HCEC 1CT (cell line): ENCODE results near the gene RAPGEF4.
A peak's percentile ranks its signal among the peaks of the same experiment; 100 is the strongest.
"Not testable (repeated sequence)": the region's sequence is repeated elsewhere in the genome, so short reads cannot be mapped to it uniquely, and the experiment has no call there.

Experiments
- DNase-seq: peaks from one replicate; pipeline ENCODE4 v3.0.0-alpha.2; 2017

The RAPGEF4 gene

DNA sequence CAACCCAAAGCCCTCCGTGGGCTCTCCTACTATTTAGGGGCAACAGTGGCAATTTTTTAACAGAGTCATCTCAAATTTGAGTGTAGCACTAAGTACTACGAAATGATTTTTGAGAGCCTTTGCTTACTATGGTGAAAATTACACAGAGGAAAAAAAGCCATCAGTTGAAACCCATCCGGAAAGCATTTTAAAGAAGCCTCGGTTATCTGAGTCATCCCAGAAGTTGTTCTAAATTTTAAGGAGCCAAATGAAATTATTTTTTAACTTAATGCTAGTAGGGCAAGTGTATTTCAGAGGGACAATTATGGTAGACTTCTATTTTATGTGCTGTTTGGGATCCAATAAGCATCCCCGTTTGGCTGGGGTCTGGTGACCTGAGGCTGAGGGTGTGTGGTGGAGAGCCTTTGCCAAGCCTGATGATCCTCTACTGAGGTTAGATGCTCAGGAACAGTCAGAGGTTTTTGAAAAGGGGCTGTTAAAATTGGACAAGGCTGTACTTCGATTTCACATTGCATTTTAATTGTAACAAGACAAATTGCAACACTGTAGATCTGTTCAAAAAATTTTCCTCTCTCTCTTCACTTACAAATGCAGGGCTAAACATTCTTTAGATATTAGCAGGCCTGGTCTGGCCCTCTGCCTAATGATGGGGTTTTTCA is 47.0 kb downstream of the RAPGEF4 start:
- DNase-seq, result peak; percentile 84

DNA sequence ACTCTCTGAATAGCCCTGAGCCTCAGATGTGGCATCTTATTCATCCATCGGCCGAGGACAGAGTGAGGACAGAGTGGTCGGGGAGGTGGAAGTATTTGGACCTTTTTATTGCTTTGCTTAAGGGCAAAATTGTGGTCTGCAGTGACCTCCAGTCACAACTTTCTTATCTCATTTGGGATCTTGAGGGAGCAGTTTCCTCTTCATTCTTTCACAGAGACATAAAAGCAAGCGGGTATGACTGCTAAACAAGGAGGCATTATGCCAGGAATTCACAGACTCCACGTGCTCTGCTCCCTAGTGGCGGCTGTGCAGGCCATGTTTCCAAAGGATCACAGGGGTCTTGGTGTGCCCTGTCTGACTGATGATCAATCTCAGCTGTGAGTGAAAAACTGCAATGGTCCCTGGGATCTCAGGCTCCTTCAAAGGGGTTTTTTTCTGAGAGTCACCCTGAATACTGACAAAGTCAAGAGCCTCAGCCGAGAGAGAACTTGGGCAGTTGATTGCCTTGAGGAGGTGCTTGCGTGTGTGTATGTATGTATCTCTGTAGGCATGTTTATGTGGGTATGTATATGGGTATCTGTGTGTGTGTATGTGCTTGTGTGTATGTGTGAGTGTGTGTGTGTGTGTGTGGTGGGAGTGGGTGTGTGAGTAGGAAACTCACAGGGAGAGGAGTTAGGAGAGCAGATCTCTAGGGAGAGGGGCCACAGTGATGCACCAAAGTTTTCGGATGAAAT is 47.7 kb downstream of the RAPGEF4 start:
- peak; percentile 80 for DNase-seq

- DNase-seq, result no peak
Observed at GRCh38 chr2:172788871-172789270, 53.2 kb downstream of the RAPGEF4 start.

DNA sequence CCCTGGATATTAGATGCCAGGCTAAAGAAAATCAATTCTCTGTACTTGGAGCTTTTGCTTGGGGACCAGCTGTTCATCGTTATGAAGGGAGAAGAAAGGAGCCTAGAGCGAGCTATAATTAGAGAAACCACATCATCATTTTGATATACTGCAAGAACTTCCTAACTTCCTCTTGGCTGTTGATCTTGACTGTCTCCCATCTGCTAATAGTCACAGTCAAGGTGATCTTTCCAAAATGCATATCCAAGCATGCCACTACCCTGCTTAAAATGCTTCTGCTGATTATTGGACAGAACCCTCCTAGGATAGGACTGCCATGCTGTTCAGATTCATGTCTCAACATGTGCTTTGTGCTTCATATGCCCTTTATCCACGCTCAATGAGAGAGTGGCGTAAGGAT is 54.8 kb downstream of the RAPGEF4 start:
- no peak for DNase-seq

GRCh38 chr2:172791953-172792352 is 56.3 kb downstream of the RAPGEF4 start:
- DNase-seq, result no peak

- DNase-seq, result no peak
Observed at GRCh38 chr2:172792711-172793110, 57.1 kb downstream of the RAPGEF4 start.

DNA sequence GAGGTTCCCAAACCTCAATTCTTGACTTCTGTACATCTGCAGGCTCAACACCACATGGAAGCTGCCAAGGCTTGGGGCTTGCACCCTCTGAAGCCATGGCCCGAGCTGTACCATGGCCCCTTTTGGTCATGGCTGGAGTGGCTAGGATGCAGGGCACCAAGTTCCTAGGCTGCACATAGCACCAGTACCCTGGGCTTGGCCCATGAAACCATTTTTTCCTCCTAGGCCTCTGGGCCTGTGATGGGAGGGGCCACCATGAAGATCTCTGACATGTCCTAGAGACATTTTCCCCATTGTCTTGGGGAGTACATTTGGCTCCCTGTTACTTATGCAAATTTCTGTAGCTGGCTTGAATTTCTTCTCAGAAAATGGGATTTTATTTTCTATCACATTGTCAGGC is 67.7 kb downstream of the RAPGEF4 start:
- DNase-seq, result not testable (repeated sequence)

DNA sequence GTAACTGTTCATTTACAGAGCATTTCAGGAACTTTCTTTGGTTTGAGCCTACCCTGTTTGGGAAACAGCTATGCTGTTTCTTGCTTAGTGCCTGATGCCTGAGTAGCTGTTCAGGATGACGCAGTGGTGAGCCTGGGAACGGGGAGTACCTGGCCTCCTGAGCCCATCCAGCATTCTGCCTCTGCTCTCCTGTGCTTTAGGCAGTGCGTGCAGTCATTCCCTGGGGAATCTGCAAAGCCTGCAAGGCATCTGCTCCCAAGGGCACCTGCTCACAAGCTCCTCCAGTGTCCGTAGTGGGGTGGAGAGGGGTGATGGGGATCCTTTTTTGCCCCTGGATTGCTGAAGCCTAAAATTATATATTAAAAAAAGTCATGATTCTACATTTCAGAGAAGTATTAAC is 68.8 kb downstream of the RAPGEF4 start:
- no peak for DNase-seq

DNA sequence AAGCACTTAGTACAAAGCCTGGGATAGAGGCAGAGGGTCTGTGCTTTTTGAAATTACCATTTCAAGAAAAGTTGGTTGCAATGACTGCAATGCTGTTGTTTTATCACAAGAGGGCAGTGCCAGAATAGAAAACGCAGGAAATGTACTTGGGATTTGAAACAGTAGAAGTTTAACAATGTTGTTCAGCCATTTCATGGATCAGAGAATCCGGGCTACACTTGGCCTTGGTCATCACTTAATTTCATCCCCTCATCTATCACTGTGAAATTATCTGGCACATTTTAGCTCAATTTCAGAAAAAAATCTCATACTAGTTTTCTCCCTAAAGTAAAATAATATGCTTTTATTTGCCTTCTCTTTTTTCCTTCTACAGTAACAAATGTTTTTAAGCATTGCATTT is 70.8 kb downstream of the RAPGEF4 start:
- DNase-seq, result peak; percentile 68

- no peak for DNase-seq
Observed at GRCh38 chr2:172806996-172807395, 71.4 kb downstream of the RAPGEF4 start.

DNA sequence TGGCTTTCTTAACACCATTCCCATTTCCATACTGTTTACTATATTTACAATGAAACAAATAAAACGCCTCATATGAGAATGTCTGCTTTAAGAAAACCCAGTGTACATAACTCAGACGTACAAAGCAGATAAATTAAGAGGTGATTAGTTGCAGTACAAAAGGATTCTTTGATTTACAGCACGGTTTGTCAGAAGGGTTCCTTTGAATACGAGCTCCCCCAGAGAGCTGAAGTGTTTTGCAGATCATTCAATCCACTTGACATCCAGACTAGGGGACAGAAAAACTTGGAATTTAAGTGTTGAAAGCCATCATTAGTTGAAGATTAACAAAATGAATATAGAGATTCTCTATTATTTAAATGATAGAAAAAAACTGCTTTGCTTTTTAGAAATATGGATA is 72.5 kb downstream of the RAPGEF4 start:
- no peak for DNase-seq

- no peak for DNase-seq
Observed at GRCh38 chr2:172811027-172811426, 75.4 kb downstream of the RAPGEF4 start.

GRCh38 chr2:172812158-172812744 is 76.6 kb downstream of the RAPGEF4 start:
- no peak for DNase-seq

- DNase-seq, result no peak
Observed at GRCh38 chr2:172813314-172813888, 77.8 kb downstream of the RAPGEF4 start.

DNA sequence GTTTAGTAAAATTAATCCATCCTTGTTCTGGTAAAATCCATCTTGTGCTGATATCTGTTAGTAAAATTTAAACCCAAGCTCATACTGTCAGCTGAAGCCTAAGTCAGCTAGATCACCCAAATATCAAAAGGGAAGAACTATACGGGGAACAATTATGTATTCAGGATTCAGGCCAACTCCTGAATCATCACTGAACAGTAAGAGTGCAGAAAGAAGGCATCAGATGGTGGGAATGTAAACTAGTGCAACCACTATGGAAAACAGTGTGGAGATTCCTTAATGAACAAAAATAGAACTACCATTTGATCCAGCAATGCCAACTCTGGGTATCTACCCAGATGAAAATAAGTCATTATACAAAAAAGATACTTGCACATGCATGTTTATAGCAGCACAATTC is 81.8 kb downstream of the RAPGEF4 start:
- DNase-seq, result peak; percentile 19

DNA sequence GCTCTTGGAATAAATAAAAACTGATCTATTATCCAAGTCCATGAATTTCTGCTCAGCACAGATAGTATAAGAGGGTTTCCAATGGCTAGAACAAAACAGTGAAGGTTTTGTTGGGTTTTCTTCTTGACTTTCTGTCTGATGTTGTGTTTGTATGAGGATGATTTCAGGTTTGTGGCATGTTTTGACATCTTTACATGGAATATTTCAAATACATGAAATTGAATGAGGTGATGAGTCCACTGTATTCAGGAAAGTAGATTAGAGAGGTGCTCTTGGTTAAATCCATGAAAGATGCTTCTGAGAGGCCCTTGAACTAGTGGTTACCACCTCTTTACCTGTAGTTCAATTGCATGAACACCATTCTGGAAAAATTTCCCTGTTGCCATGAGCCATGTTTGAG is 84.3 kb downstream of the RAPGEF4 start:
- DNase-seq, result no peak

- no peak for DNase-seq
Observed at GRCh38 chr2:172821370-172822338, 86.0 kb downstream of the RAPGEF4 start.

GRCh38 chr2:172822585-172822984 is 86.9 kb downstream of the RAPGEF4 start:
- DNase-seq, result no peak

DNA sequence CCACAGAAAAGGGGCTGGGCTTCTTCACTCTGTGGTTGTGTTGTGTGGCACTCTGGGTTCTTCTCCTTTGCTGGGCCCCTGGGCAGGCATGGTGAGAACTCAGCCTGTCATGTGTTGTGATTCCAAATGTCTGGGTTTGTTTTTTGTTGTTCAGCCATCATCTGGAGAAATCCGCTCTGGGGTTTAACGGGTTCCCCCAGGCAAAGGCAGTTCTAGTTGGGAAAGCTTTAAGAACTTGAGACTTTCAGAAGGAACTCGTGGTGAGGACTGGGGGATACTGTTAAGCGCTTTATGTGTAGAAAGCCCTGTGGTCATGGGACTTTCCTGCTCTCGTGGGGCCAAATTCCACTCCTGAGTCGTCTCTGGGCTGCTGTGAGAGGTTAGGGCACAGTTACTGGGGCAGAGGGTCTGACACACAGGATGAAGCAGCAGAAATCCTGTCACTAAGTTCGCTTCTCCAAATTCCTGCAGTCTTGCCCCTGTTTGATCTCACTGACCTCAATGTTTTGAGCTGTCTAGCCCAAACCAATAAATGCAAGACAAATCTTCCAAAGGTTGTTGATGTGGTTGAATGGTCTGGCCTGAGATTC is 87.7 kb downstream of the RAPGEF4 start:
- DNase-seq, result no peak

DNA sequence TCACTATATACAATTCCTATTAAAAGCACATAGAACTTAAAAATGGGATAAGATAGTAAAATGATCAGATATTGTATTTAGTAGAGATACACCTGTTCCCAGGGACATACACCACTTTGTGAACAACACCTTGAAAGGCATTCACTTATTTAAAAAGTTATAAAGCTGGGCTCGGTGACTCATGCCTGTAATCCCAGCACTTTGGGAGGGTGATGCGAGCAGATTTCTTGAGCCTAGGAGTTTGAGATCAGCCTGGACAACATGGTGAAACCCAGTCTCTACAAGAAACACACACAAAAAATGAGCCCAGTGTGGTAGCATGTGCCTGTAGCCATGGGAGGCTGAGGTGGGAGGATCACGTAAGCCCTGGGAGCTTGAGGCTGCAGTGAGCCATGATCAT is 90.9 kb downstream of the RAPGEF4 start:
- DNase-seq, result no peak

DNA sequence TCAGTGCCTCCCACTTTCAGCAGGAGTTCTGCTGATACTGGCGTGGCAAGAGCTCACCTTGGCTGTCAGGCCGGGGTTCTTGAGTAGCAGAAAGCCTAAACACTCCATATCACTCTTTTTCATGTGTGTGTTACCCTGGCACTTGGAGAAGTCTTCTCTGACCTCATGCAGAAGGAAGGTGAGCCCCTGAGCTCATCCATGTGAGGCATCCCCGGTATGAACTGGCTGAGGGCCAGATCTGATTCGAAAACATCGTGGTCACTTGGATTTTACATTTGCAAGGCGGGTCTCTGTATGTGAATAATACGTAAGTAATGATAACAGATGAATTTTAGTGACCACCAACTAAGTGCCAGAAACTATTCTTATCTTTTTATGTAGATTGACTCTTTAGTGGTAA is 93.6 kb downstream of the RAPGEF4 start:
- peak; percentile 12 for DNase-seq

GRCh38 chr2:172830482-172830881 is 94.8 kb downstream of the RAPGEF4 start:
- no peak for DNase-seq
